Measurements from ENCODE around the gene C15orf61.

C15orf61 gene

DNA sequence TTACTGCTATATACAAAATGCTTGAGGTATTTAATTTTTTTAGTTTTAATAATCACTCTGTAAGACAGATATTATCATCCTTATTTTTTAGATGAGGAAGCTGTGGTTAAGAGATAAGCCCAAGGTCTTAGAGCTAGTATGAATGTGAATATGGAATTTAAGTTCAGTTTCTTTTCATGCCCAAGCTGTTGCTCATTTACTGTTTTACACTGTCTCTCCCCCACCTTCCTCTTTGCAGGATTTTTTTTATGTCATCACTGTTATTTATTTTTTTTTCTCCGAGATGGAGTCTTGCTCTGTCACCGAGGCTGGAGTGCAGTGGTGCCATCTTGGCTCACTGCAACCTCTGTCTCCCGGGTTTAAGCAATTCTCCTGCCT is 44.0 kb downstream of the C15orf61 start:
- H3K4me3 ChIP-seq (ENCODE audit: low read length, poor library complexity, severe bottlenecking) = peak overlapping the region; percentile 18
- H4K20me1 ChIP-seq (ENCODE audit: insufficient read depth, low read length, poor library complexity, severe bottlenecking) = no peaks in the 10 kb centered on the region
- H3K9me3 ChIP-seq (ENCODE audit: insufficient read depth, low read depth, low read length) = no peaks in the 10 kb centered on the region
- TF ChIP-seq, protein P1, sequence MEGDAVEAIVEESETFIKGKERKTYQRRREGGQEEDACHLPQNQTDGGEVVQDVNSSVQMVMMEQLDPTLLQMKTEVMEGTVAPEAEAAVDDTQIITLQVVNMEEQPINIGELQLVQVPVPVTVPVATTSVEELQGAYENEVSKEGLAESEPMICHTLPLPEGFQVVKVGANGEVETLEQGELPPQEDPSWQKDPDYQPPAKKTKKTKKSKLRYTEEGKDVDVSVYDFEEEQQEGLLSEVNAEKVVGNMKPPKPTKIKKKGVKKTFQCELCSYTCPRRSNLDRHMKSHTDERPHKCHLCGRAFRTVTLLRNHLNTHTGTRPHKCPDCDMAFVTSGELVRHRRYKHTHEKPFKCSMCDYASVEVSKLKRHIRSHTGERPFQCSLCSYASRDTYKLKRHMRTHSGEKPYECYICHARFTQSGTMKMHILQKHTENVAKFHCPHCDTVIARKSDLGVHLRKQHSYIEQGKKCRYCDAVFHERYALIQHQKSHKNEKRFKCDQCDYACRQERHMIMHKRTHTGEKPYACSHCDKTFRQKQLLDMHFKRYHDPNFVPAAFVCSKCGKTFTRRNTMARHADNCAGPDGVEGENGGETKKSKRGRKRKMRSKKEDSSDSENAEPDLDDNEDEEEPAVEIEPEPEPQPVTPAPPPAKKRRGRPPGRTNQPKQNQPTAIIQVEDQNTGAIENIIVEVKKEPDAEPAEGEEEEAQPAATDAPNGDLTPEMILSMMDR (conservative IDR thresholded peaks at IDR 0.05; ENCODE audit: low read length) = no peak
- no peak for TF ChIP-seq EZH2phosphoT487 (IDR thresholded peaks at IDR 0.05; ENCODE audit: borderline replicate concordance)
- H3F3A ChIP-seq (ENCODE audit: low read depth) = no peaks in the 10 kb centered on the region
- H3K36me3 ChIP-seq (ENCODE audit: insufficient read depth, low read length) = peaks cover 20% of the 10 kb centered on the region; the same call in 1 of the 2 replicates
- no peak overlapping the region for H3K9ac ChIP-seq (ENCODE audit: low read depth, low read length, poor library complexity, severe bottlenecking)
- H3K9me2 ChIP-seq (replicated peaks; ENCODE audit: low read depth, low read length) = no peaks in the 10 kb centered on the region
- H3K4me2 ChIP-seq (ENCODE audit: low read depth, low read length, poor library complexity, severe bottlenecking) = peak overlapping the region; percentile 50
- peaks cover 74% of the 10 kb centered on the region for H3K79me2 ChIP-seq (ENCODE audit: insufficient read depth, low read length)
- H3K4me1 ChIP-seq (ENCODE audit: insufficient read depth, low read length, poor library complexity, severe bottlenecking) = peaks cover 65% of the 10 kb centered on the region
- no peak overlapping the region for H2AFZ ChIP-seq (ENCODE audit: low read length)
- no peaks in the 10 kb centered on the region for H3K27me3 ChIP-seq (ENCODE audit: insufficient read depth, low read length, poor library complexity, severe bottlenecking)

DNA sequence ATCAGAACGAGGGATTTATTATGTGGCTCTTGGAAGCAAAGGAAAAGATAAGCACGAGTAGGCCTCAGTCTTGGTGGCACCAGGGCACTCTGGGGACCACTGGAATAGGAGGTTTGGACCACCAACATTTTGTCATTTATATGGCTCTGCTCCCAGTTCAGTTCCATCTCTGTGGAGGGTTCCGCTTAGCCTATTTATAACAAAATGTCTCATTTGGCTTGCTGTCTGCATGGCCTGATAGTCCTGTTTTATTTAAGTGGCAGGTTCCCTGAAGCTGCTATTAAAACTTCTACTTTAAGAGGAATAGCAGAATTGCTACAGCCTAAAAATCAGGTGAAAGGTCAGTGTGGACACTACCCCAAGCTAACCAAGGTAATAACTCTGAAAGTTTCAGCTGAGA is 48.7 kb downstream of the C15orf61 start:
- H3K79me2 ChIP-seq (ENCODE audit: insufficient read depth, low read length) = peaks cover 38% of the 10 kb centered on the region
- no peak overlapping the region for H3K4me2 ChIP-seq (ENCODE audit: low read depth, low read length, poor library complexity, severe bottlenecking)
- TF ChIP-seq, protein P1 (conservative IDR thresholded peaks at IDR 0.05; ENCODE audit: low read length) = no peak
- no peak for TF ChIP-seq EZH2phosphoT487 (IDR thresholded peaks at IDR 0.05; ENCODE audit: borderline replicate concordance)

GRCh38 chr15:67570875-67571647 is 50.1 kb downstream of the C15orf61 start:
- no peak overlapping the region for H2AFZ ChIP-seq (ENCODE audit: low read length)
- peaks cover 33% of the 10 kb centered on the region for H3K4me1 ChIP-seq (ENCODE audit: insufficient read depth, low read length, poor library complexity, severe bottlenecking)
- peaks cover 33% of the 10 kb centered on the region for H3K79me2 ChIP-seq (ENCODE audit: insufficient read depth, low read length)
- H3K9me2 ChIP-seq (replicated peaks; ENCODE audit: low read depth, low read length) = no peaks in the 10 kb centered on the region
- peaks cover 15% of the 10 kb centered on the region; the same call in 1 of the 2 replicates for H3K36me3 ChIP-seq (ENCODE audit: insufficient read depth, low read length)
- no peaks in the 10 kb centered on the region for H3K9me3 ChIP-seq (ENCODE audit: insufficient read depth, low read depth, low read length)
- H3K4me2 ChIP-seq (ENCODE audit: low read depth, low read length, poor library complexity, severe bottlenecking) = no peak overlapping the region
- no peak for TF ChIP-seq EZH2phosphoT487 (IDR thresholded peaks at IDR 0.05; ENCODE audit: borderline replicate concordance)
- TF ChIP-seq, protein P1 (conservative IDR thresholded peaks at IDR 0.05; ENCODE audit: low read length) = no peak
- H4K20me1 ChIP-seq (ENCODE audit: insufficient read depth, low read length, poor library complexity, severe bottlenecking) = no peaks in the 10 kb centered on the region
- no peaks in the 10 kb centered on the region for H3F3A ChIP-seq (ENCODE audit: low read depth)
- H3K4me3 ChIP-seq (ENCODE audit: low read length, poor library complexity, severe bottlenecking) = no peak overlapping the region
- H3K9ac ChIP-seq (ENCODE audit: low read depth, low read length, poor library complexity, severe bottlenecking) = no peak overlapping the region
- no peaks in the 10 kb centered on the region for H3K27me3 ChIP-seq (ENCODE audit: insufficient read depth, low read length, poor library complexity, severe bottlenecking)

More for the DNA sequence above, 48.7 kb downstream of the C15orf61 start:
- no peak overlapping the region for H2AFZ ChIP-seq (ENCODE audit: low read length)
- no peaks in the 10 kb centered on the region for H3K27me3 ChIP-seq (ENCODE audit: insufficient read depth, low read length, poor library complexity, severe bottlenecking)
- no peaks in the 10 kb centered on the region for H3K9me2 ChIP-seq (replicated peaks; ENCODE audit: low read depth, low read length)
- no peak overlapping the region for H3K4me3 ChIP-seq (ENCODE audit: low read length, poor library complexity, severe bottlenecking)
- H3F3A ChIP-seq (ENCODE audit: low read depth) = no peaks in the 10 kb centered on the region
- H3K9me3 ChIP-seq (ENCODE audit: insufficient read depth, low read depth, low read length) = no peaks in the 10 kb centered on the region
- peaks cover 44% of the 10 kb centered on the region for H3K4me1 ChIP-seq (ENCODE audit: insufficient read depth, low read length, poor library complexity, severe bottlenecking)
- no peak overlapping the region for H3K9ac ChIP-seq (ENCODE audit: low read depth, low read length, poor library complexity, severe bottlenecking)
- no peaks in the 10 kb centered on the region for H4K20me1 ChIP-seq (ENCODE audit: insufficient read depth, low read length, poor library complexity, severe bottlenecking)
- peaks cover 15% of the 10 kb centered on the region; the same call in 1 of the 2 replicates for H3K36me3 ChIP-seq (ENCODE audit: insufficient read depth, low read length)

Measured in Loucy (cell line).